RWPE2 (cell line): ENCODE results near the gene MTIF2.

Source experiments
- ATAC-seq: fragments of 200-7000 bp; cut with Tn5 transposase; 3 replicates; pipeline ENCODE4 v1.9.1; 2021; ENCODE audit warnings: low read depth
- DNase-seq: peaks from one replicate; pipeline ENCODE4 v3.0.0-alpha.2; 2020; ENCODE audit warnings: low spot score
- H3K27ac ChIP-seq: fragments of 450-650 bp; 2 replicates; pipeline ENCODE4 v1.5.1; 2017; ENCODE audit warnings: mild to moderate bottlenecking; ENCODE audit not compliant: poor library complexity, severe bottlenecking
- H3K27me3 ChIP-seq: fragments of 250-450 bp; sonication (Bioruptor Pico); 2 replicates; pipeline ENCODE4 v1.5.1; 2021; ENCODE audit warnings: mild to moderate bottlenecking, moderate library complexity; ENCODE audit not compliant: insufficient read depth, poor library complexity, severe bottlenecking
- H3K36me3 ChIP-seq: fragments of 250-450 bp; sonication (Bioruptor Pico); 2 replicates; pipeline ENCODE4 v1.5.1; 2020; ENCODE audit warnings: low read depth, mild to moderate bottlenecking, moderate library complexity
- H3K4me1 ChIP-seq: fragments of 250-450 bp; sonication (Bioruptor Pico); 2 replicates; pipeline ENCODE4 v1.5.1; 2021; ENCODE audit warnings: mild to moderate bottlenecking, moderate library complexity; ENCODE audit not compliant: insufficient read depth, poor library complexity, severe bottlenecking
- H3K4me3 ChIP-seq: fragments of 250-450 bp; sonication (Bioruptor Pico); 2 replicates; pipeline ENCODE4 v1.5.1; 2021; ENCODE audit warnings: mild to moderate bottlenecking, moderate library complexity; ENCODE audit not compliant: severe bottlenecking
- H3K9me3 ChIP-seq: fragments of 250-450 bp; sonication (Bioruptor Pico); 2 replicates; pipeline ENCODE4 v1.5.1; 2021; ENCODE audit warnings: mild to moderate bottlenecking, moderate library complexity; ENCODE audit not compliant: severe bottlenecking
- CTCF ChIP-seq: fragments of 450-650 bp; IDR thresholded peaks from one replicate; pipeline ENCODE4 v1.5.1; 2017; ENCODE audit warnings: mild to moderate bottlenecking, moderate library complexity; ENCODE audit not compliant: poor library complexity, severe bottlenecking

The MTIF2 gene

GRCh38 chr2:55239656-55240222 lies 29.3 kb downstream of the MTIF2 start:
- DNase-seq (no peak), ATAC-seq (no peak)
- no peaks in the 10 kb centered on the region for H3K9me3 ChIP-seq
- TF ChIP-seq CTCF = no peak
- no peaks in the 10 kb centered on the region for H3K4me1 ChIP-seq
- peaks cover 84% of the 10 kb centered on the region for H3K36me3 ChIP-seq
- H3K4me3 ChIP-seq = no peak overlapping the region
- no peaks in the 10 kb centered on the region for H3K27me3 ChIP-seq
- H3K27ac ChIP-seq = no peak overlapping the region

- no peaks in the 10 kb centered on the region for H3K9me3 ChIP-seq
- no peak for TF ChIP-seq CTCF
- H3K4me1 ChIP-seq = peaks cover 12% of the 10 kb centered on the region
- H3K27me3 ChIP-seq = no peaks in the 10 kb centered on the region
- DNase-seq (no peak), ATAC-seq (no peak)
- H3K4me3 ChIP-seq = no peak overlapping the region
- peaks cover 78% of the 10 kb centered on the region for H3K36me3 ChIP-seq
- H3K27ac ChIP-seq = no peak overlapping the region
Measured at GRCh38 chr2:55236992-55237543, 32.0 kb downstream of the MTIF2 start.

DNA sequence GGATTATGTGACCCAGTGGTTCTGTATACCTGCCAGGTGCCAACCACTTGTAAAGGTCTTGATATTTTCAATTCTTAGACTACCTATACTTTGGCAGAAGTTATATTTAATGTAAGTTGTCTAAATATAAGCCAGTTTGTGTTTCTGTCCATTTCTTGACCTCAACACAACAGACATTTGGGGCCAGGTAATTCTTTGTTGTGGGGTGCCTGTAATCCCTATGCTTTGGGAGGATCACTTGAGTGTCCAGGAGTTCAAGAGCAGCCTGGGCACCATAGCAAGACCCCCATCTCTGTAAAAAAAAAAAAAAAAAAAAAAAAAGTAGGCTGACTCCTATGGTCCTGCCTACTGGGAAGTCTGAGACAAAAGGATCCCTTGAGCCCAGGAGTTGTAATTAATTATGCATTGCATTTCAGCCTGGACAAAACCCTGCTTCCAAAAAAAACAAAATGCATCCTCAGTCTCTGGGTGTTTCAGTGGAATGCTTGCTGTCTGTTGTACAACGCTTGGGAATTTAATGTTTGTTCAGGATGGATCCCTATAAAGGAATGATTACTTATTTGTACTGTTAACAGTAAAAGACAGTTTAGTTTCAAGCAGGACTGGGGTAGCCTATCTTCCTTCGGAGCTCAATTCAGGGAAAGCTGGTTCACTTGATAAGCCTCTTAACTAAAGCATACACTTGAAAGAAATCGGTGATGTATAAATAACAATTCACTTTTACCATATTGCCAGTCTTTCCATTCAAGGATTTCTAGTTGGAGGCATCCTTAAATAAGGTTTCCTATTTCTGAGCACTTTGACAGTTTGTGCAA lies 33.1 kb downstream of the MTIF2 start:
- no peak for TF ChIP-seq CTCF
- DNase-seq = no peak
- no peak for ATAC-seq
- Histone ChIP-seq H3K27me3 (no peaks in the 10 kb centered on the region), H3K4me3 (no peak overlapping the region), H3K4me1 (peaks cover 12% of the 10 kb centered on the region), H3K36me3 (peaks cover 71% of the 10 kb centered on the region), H3K27ac (no peak overlapping the region), H3K9me3 (no peaks in the 10 kb centered on the region)

GRCh38 chr2:55233658-55233940 lies 35.4 kb downstream of the MTIF2 start:
- TF ChIP-seq CTCF = no peak
- Histone ChIP-seq H3K27ac (peak overlapping the region; percentile 85), H3K4me1 (peaks cover 12% of the 10 kb centered on the region), H3K4me3 (peak overlapping the region; percentile 45), H3K9me3 (no peaks in the 10 kb centered on the region), H3K36me3 (peaks cover 52% of the 10 kb centered on the region), H3K27me3 (no peaks in the 10 kb centered on the region)
- ATAC-seq = no peak
- DNase-seq = no peak
